HG03025 (cell line): ENCODE data around the gene ATP5F1A.
"Not testable (repeated sequence)": the region's sequence is repeated elsewhere in the genome, so short reads cannot be mapped to it uniquely, and the experiment has no call there.

Experiments
- ATAC-seq: cut with Tn5 transposase; IDR thresholded peaks from one replicate; pipeline ENCODE4 v1.9.1; 2021; ENCODE audit warnings: mild to moderate bottlenecking, moderate library complexity; ENCODE audit not compliant: unreplicated experiment, low FRiP score

Gene ATP5F1A

GRCh38 chr18:46097801-46098615 lies at the start of gene ATP5F1A:
TSS of gene ATP5F1A (minus strand) at chr18:46098296. CDS start at chr18:46098231, 65 bp downstream.
- peak; percentile 68 for ATAC-seq

- no peak for ATAC-seq
These were observed 43.1 kb upstream of the ATP5F1A start for GRCh38 chr18:46141199-46141598.

GRCh38 chr18:46140173-46140572 lies 42.1 kb upstream of the ATP5F1A start:
- ATAC-seq, result no peak

- no peak for ATAC-seq
These were observed 37.0 kb upstream of the ATP5F1A start for GRCh38 chr18:46134920-46135675.

GRCh38 chr18:46133534-46133933 lies 35.4 kb upstream of the ATP5F1A start:
- no peak for ATAC-seq

- not testable (repeated sequence) for ATAC-seq
These were observed 32.5 kb upstream of the ATP5F1A start for GRCh38 chr18:46130549-46130948.

- ATAC-seq, result no peak
These were observed 32.0 kb upstream of the ATP5F1A start for GRCh38 chr18:46130061-46130460.

GRCh38 chr18:46126625-46127024 lies 28.5 kb upstream of the ATP5F1A start:
- ATAC-seq, result not testable (repeated sequence)

- no peak for ATAC-seq
These were observed 15.7 kb upstream of the ATP5F1A start for GRCh38 chr18:46113751-46114150.

GRCh38 chr18:46110406-46110805 lies 12.3 kb upstream of the ATP5F1A start:
- no peak for ATAC-seq

GRCh38 chr18:46109386-46109785 lies 11.3 kb upstream of the ATP5F1A start:
- no peak for ATAC-seq

- peak; percentile 94 for ATAC-seq
These were observed 6.2 kb upstream of the ATP5F1A start, which contains the start of gene HAUS1 for GRCh38 chr18:46104128-46104911. TSS of gene HAUS1 (plus strand) at chr18:46104385. CDS start at chr18:46104412, 27 bp downstream.

- ATAC-seq, result no peak
These were observed 1.4 kb upstream of the ATP5F1A start for GRCh38 chr18:46099463-46099862.

GRCh38 chr18:46098616-46098933 lies 479 bp upstream of the ATP5F1A start:
- no peak for ATAC-seq

- peak; percentile 38 for ATAC-seq
These were observed 680 bp downstream of the ATP5F1A start for GRCh38 chr18:46097431-46097800.

GRCh38 chr18:46096651-46097300 lies 1.3 kb downstream of the ATP5F1A start:
- ATAC-seq, result no peak

- ATAC-seq, result no peak
These were observed 2.6 kb downstream of the ATP5F1A start for GRCh38 chr18:46095532-46095931.

- not testable (repeated sequence) for ATAC-seq
These were observed 9.6 kb downstream of the ATP5F1A start for GRCh38 chr18:46088501-46088900.

- no peak for ATAC-seq
These were observed 13.7 kb downstream of the ATP5F1A start for GRCh38 chr18:46084431-46084830.

GRCh38 chr18:46080156-46080555 lies 17.9 kb downstream of the ATP5F1A start:
- ATAC-seq, result no peak
